IPS-NIHi7 (cell line): ENCODE measurements around the gene CCDC169.
A peak's percentile ranks its signal among the peaks of the same experiment; 100 is the strongest.
"Not testable (repeated sequence)": the region's sequence is repeated elsewhere in the genome, so short reads cannot be mapped to it uniquely, and the experiment has no call there.

ENCODE experiments used
- DNase-seq: peaks from one replicate; pipeline ENCODE4 v3.0.0; 2012; ENCODE audit warnings: mixed read lengths; ENCODE audit errors: extremely low spot score

CCDC169 gene

DNA sequence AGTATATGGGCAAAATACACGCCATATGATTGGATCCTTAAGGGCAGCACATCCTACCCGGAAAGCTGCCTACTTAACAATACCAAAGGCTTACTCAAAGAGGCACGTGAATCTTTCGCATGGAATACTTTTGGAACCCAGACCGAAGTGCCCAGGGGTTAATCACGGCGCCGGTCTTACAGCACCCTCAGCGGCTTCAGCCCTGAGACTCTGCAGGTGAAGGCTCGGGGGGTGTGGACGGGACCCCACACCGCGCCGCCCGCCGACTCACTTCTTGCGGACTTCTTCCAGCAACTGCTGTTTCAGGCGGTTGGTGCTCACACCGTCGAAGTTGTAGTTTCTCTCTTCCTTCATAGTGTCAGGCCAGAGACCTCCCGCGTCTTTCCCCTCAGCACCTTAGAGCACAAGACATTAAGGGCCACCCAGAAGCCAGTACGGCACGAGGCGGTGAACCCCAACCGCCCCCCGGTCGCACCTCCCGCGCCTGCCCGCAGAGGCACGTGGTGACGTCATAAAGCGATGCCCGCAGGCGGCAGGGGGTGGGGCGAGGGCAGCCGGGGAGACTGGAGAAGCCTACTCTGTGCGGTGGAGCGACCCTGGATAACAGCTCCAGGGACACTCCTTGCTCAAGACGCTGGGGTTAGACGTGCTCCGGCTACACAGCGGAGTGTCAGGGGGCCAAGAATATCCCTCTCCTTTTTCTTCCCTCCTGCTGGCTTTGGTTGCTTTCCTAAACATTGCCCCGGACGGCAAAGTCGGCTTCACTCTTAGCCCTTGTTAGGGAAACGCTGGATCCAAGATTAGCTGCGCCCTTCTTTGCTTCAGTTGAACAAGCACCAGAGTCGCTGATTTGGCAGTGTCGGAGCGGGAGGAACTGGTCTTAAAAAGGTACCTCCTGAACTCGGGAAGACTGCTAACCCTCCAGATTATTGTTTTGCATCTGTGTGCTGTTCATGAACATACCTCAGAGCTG lies at the start of gene CCDC169:
Gene CCDC169 (minus strand): TSS at position 449 of the 973 bp plus-strand sequence. CDS start 95 bp downstream, at position 354.
- DNase-seq, result peak; percentile 87

DNA sequence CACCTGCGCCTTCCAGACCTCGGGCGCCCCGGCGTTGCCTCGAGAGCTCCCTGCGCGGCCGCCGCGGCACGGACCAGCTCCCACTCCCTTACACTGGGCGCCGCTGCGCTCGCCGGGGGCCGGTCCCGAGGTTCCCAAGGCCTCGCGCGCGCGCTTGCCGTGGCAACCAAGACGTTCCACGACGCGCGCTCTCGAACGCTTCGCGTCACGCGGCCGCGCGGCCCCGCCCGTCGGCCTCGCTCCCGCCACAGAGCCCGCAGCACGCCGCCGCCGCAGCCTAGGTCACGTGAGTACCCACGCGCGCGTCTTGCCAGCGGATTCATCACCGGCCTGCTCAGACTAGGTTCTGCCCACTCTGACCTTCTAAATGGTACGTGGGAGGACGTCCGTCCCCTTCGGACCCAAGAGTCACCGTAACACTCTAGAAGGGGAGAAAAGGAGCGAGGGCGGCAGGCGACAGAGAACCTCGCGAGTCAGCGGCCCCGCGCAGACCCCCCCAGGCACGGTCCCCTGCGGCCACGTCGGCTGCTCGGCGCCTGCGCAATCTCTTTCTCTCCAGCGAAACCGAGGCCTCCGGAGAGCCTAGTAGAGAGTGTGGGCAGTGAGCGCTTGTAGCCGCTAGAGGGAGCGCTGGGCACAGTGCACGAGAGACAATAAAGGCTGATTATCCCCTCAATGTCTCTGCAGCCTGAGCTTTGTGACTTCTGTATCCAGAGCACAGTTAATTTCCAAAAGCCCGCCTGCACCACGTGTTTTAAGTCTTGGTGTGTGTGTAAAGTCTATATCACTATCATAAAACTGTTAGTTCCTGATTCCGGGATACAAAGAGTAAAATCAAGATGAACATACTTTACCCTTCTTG lies 48.8 kb upstream of the CCDC169 start, which contains the start of gene SPART:
Gene SPART (minus strand): TSS at position 173 of the 862 bp plus-strand sequence. CDS start 10,564 bp downstream, outside the sequence.
- peak; percentile 91 for DNase-seq

DNA sequence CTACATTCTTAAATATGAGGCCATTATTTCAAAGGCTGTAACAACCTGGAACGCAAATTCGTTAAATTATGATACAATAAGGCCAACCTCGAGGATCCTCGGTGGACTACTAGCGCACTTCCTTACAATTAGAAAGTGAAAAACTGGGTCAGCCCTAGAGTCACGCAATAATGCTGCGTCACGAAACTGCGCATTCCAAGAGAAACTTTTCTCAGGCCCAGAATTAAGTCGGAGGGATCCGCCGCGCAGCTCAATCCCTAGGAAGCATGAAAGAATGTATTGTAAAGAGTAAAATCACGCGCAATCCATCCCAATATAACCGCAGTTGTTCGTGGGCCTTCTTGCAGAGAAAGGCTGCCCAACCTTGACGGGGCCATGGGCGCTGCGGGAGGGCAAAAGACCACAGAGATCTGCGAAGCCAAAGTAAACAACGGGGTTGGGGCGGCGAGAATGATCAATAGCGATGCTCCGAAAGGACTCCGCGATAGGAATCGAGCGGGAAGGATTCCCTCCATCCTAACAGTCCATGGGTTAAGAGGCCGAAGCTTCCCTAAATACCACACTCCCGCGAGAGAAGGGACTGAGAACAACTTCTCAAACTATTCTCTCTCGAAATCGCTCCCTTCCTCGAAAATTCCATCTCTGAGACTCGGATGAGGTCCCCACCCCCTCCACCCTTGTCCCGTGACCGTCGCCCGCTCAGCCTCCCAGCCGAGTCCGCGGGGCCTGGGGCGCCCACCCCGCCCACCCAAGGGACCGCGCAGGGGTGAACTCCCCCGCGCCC lies 48.0 kb upstream of the CCDC169 start:
- peak; percentile 65 for DNase-seq

DNA sequence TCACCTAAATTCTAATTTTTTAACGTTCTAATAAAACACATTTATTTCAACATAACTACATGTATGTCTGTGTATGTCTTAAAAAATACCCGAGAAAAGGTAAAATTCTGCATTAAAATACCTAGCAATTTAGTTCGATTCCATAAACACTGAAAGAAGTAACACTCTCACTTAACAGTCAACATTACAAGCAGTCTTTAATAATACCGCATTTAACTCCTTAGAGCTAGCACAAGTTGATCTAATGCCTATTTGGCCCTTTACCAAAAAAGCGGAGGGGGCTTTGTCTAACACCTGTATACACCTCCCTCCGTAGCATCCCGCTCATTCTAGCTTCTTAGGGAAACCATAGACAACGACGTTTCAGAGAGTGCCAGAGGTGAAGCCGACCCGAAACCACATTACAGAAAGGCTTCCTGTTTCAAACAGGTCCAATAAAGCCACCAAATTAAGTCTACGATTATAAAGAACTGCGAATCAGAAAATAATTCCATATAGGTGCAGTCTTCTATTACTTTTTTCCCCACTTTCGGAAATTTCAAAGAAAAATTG lies 47.3 kb upstream of the CCDC169 start:
- DNase-seq, result no peak

DNA sequence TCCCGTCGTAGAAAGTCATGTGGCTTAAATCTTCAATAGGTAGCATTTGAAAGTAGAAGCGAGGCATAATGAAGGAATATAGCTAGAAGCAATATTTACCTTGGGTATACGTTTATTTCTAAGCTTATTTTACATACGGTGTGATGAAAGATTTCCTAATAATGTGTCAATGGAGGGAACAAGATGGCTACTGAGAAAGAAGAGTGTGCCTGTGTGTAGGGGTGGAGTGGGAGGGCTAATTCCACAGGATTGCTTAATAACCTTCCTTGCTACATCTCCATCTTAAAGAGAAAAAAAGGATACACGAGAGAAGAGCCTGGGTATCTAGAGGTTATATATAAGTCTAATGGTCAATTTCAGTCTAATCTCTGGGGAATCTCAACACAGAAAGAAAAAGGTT lies 46.6 kb upstream of the CCDC169 start:
- no peak for DNase-seq

DNA sequence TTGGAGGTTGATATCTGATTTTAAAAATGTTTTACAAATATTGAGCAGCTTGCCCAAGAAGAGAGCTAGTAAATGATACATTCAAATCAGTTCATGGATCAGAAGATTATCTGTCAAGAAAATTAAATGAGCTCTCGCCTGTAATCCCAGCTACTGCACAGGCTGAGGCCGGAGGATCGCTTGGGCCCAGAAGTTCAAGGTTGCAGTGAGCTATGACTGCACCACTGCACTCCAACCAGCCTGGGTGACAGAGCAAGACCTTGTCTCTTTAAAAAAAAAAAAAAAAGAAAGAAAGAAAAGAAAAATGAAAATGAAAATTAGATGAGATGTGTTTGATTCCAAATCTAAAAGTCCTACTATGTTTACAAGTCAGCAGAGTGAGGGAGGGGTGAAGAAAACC lies 46.2 kb upstream of the CCDC169 start:
- DNase-seq, result no peak

DNA sequence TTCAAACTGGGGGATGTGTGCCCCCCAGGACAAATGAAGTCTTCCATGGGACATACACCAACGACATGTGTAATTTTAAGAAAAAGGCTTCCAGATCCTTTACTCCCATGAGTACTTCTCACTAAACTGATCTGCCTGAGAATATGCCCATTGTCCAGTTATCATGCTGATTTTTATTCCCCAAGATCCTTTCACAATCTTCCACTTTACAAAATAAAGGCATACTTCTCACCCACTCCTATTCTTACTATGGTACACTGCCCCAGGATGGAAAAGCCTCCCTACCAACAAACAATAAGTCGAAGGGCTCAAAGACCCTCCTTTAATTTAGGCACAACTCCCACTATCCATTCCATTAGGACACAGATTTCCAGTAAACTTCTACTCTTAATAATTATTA lies 45.1 kb upstream of the CCDC169 start:
- no peak for DNase-seq

DNA sequence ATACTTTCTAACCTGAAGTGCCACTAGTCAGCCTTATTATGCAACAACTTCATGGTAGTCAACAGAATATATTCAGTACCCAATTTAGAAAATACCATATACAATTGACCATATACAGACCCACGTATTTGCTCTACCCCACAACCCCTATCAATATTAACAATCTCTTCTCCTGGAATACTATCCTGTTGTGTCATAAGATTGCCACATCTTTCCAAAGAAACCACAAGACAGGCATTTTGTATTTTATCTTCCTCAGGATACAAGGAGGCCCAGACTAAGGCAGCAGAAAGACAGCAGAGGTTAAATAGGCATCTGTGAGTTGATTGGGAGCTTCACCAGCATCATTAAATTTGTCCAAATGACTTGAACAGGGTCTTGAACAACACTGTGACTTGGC lies 44.1 kb upstream of the CCDC169 start:
- DNase-seq, result no peak

DNA sequence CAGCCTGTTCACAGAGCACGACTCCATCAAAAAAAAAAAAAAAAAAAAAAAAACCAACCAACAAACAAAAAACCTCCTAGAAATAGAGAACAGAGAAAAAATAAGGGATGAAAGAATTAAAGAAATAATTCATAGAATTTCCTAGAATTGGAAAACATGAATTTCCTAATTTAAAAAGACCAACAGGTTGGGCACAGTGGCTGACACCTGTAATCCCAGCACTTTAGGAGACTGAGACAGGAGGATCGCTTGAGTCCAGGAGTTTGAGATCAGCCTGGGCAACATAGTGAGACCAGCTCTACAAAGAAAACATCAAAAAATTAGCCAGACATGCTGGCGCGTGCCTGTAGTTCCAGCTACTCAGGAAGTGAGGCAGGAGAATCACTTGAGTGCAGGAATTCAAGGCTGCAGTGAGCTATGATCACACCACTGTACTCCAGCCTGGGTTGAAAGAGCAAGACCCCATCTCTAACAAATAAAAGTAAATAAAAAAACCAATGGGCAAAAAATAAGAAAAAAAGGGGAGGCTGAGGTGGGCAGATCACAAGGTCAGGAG lies 42.1 kb upstream of the CCDC169 start:
- no peak for DNase-seq

DNA sequence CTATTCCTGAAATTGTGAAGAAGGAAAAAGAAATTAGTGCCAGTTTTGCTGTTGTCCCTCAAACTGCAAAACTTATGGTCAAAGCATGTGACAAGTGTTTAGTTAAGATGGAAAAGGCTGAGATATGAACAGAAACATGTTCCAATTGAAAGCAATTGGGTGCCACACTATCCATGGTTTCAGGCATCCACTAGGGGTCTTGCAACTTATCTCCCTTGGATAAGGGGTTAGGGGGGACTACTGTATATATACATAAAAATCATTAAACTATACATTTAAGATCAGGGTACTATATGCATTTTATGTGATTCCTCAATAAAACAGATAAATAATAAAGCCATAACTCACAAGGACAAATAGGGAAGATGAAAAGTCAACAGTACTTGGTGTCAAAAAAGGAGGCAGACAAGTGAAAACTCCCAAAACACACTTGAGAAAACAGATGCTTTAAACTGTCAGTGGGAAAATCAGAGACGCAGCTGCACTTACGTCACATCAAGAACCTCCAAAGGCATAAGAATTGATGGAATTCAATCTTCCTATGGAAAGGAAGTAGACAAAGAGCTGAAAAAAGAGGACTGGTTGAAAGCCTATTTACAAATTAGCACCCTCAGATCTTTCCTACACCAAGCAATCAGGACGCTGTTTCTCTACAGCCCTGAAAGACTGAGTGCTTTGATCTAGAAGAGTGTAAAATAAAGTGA lies 40.5 kb upstream of the CCDC169 start:
- no peak for DNase-seq

DNA sequence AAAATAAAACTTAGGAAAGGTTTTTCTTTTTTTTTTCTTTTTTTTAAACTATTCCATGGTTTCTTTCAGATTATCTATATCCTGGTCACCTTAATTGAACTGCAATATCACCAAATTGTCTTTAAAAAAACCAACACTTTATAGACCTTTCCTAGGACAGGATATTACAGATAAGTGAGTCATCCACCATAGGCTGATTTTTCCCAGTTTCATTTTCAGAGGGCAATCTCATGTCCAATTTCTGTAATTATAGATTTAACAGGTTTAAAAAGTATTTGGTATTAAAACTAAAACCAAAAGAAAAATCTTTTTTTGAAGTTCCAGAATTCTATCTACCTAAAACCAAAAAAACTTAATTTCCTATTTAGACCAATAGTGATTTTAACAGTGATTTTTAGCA lies 35.4 kb upstream of the CCDC169 start:
- DNase-seq, result no peak

DNA sequence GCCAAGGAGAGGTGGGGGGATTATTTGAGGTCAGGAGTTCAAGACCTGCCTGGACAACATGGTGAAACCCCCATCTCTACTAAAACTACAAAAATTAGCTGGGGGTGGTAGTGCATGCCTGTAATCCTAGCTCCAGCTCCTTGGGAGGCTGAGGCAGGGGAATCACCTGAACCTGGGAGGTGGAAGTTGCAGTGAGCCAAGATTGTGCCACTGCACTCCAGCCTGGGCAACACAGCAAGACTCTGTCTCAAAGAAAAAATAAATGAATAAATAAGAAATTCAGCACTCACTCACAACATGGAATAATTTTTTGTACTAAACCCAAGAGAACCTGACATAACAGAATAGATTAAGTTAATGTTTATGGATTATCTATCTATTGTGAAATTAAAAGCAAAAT lies 34.6 kb upstream of the CCDC169 start:
- DNase-seq, result not testable (repeated sequence)

DNA sequence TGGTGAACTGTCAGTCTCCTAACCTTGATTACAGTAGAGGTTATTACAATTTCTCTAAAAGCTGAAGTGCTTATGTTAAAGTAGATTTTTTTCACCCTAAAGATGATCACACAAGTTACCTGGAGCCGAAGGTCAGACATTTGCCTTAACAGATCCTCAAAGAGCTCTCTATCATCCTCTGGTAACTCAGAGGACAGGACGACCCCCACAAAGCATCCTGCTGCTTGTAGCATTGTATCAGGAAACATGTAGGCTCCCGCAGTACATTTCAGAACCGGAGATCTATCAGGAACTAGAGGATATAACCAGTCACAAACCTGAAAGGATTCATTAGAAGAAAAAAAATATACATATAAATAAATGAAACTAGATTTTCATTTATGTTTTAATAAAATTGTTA lies 33.7 kb upstream of the CCDC169 start:
- no peak for DNase-seq

DNA sequence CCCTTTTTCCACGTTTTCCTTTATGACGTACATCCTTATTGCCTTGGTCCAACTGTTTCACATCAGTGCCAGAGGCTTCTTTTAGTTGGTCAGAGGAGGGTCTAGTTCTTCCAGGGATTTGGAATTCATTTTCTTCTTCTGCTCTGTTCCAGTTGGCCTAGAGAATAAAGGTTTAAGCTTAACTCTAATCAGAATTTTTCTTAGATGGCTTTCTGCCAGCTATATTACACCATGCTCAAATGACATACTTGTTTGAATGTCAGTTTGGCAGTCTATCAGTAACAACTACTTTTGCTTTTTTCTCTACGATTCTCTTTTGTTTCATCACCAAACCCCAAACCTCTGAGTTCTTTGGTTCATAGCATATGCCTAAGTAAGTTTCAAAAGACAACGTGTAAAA lies 31.7 kb upstream of the CCDC169 start:
- DNase-seq, result no peak

DNA sequence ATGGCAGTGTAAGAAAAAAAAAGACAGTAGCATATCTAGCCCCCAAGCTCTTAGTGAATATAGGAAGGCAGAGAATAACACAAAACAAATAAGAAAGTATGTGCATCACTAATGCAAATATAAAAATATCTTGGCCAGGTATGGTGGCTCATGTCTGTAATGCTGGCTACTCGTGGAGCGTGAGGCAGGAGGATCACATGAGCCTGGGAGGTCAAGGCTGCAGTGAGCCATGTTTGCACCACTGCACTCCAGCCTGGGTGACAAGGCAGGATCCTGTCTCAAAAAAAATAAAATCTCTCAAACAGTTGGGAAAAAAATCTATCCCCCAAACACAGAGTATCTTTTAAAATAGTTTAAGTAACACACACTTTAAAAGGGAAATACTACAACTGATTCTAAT lies 31.2 kb upstream of the CCDC169 start:
- DNase-seq, result no peak

DNA sequence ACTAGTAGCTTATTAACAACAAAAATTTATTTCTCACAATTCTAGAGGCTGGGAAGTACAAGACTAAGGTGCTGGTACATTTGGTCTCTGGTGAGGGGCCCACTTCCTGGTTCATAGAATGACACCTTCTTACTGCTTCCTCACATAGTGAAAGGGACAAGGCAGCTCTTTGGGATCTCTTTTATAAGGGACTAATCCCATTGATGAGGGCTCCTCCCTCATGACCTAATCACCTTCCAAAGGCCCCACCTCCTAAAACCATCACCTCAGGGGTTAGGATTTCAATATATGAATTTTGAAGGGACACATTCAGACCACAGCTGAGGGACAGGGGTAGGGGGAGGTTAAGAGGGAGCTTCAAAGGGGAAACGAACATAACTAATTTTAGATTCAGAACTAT lies 28.3 kb upstream of the CCDC169 start:
- no peak for DNase-seq

DNA sequence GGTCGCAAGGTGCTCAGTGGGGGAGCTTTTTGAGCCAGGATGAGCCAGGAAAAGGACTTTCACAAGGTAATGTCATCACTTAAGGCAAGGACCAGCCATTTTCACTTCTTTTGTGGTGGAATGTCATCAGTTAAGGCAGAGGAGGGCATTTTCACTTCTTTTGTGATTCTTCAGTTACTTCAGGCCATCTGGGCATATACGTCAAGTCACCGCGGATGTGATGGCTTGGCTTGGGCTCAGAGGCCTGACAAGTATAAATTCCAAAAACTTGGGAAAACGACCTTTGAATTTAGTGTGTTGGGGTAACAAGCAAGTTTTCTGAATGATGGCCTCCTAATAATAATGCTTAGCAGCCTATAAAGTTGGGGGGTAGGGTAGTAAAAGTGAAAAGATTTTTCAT lies 27.3 kb upstream of the CCDC169 start:
- DNase-seq, result not testable (repeated sequence)

DNA sequence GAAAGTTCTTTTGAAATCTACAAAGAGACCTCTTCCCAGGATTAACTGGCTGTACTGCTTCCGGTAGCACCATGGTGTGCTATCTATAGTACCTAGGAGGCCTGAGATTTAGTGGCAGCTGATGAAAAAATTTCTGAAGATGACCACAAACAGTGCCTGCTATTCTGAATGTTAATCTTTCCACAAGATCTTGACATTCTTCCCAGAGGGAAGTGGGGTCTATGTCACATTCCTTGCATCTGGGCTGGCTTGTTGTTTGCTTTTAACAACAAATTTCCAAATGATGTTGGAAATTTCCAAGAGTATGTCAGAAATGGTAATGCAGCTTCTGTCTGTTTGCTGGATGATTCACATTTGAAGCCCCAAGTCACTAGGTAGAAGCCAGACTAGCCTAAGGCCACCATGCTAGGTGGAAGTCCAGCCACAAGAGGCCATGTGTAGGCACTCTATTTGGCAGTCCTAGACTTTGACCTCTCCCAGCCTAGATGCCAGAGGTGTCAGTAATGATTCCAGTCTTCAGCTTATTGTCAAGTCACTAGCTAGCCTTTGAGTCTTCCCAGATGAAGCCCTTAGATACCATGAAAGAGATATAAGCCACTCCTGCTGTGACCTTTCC lies 26.4 kb upstream of the CCDC169 start:
- DNase-seq, result no peak

DNA sequence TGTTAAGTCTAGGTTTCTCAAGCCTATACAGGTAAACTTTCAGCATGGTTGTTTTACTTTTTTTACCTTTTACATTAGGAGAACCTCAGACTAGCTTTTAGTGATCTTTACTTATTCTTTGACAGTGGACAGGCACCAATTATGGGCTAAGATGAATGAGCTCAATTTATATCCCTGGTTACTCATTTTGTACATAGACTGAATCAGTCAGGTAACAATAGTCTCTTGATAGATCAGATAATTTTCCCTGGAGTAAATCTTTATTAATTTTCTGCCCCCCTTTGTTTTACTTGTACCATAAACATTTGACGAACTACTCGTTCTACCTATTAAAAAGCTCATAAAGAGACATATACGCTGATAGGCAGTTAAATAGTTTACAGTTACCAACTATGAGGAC lies 25.8 kb upstream of the CCDC169 start:
- DNase-seq, result no peak

DNA sequence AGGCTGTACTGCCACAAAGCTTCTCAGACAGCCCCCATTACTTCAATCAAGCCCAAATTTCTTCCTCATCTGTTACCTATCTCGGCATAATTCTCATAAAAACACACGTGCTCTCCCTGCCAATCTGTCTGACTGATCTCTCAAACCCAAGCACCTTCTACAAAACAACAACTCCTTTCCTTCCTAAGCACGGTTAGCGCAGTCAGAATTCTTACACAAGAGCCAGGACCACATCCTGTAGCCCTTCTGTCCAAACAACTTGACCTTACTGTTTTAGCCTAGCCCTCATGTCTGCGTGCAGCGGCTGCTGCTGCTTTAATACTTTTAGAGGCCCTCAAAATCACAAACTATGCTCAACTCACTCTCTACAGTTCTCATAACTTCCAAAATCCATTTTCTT lies 22.2 kb upstream of the CCDC169 start:
- not testable (repeated sequence) for DNase-seq
